Panc1 (cell line): ENCODE results near the gene INTS4.

ENCODE experiments used
- CTCF ChIP-seq: fragments of 450-650 bp; IDR thresholded peaks from 2 replicates; pipeline ENCODE4 v1.5.1; 2017; ENCODE audit warnings: mild to moderate bottlenecking
- POLR2AphosphoS5 ChIP-seq: IDR thresholded peaks from 2 replicates; pipeline ENCODE4 v1.6.1; 2012; ENCODE audit warnings: mild to moderate bottlenecking, low read depth, low read length, moderate library complexity
- REST ChIP-seq, 2 experiments: IDR thresholded peaks; 2 replicates each; pipeline ENCODE4 v1.6.1; 2011 to 2012; ENCODE audit warnings: low read depth in 2 of 2, control low read depth in 1 of 2, low read length in 1 of 2, mild to moderate bottlenecking in 1 of 2, moderate library complexity in 1 of 2; ENCODE audit not compliant: insufficient read depth in 1 of 2
- TCF7L2 ChIP-seq: IDR thresholded peaks from 2 replicates; pipeline ENCODE4 v1.6.1; 2011; ENCODE audit warnings: mild to moderate bottlenecking, low read depth, low read length, inconsistent platforms

GRCh38 chr11:77873345-77873744 lies 121.1 kb downstream of the INTS4 start:
- no peak for TF ChIP-seq CTCF
- TF ChIP-seq REST (IDR thresholded peaks at IDR 0.05; ENCODE audit: insufficient read depth in 1 of 2, low read depth in 2 of 2, low read length in 1 of 2) = no peak
- TF ChIP-seq TCF7L2 = no peak
- TF ChIP-seq POLR2AphosphoS5 = no peak
